K562 (cell line): ENCODE data around the gene MTMR3. TPM values are rescaled to one million over a fixed set of nuclear protein-coding genes. Genes with fewer than 3 reads are reported as not detected.

Experiments
- ATAC-seq: fragments of 200-7000 bp; cut with Tn5 transposase; 3 replicates; pipeline ENCODE4 v1.9.1; 2020; ENCODE audit warnings: moderate library complexity
- BruUV-seq: library from RNA; stranded (reverse); fragments of 400-500 nt; replicated peaks from 2 replicates; lab custom pipeline; 2021; lab: Mats Ljungman, UMichigan
- CTCF ChIA-PET: fragments of 300-600 bp; formaldehyde crosslinking; extraction: SDS; loops from one replicate; lab custom pipeline; 2021; ENCODE audit warnings: low intra/inter-chr PET ratio; lab: Yijun Ruan, JAX
- POLR2A ChIA-PET: fragments of 300-600, 350-650 bp; sonication (Branson Sonifier 250); formaldehyde crosslinking; extraction: SDS; loops from one replicate; lab custom pipeline; 2021; ENCODE audit warnings: antibody characterized with exemption, inconsistent platforms; lab: Yijun Ruan, JAX
- DNase-seq, 4 experiments: peaks; one replicate each; pipeline versions ENCODE4 v3.0.0 to v3.0.0-alpha.2; 2011 to 2018; ENCODE audit warnings: low spot score in 3 of 4, mixed read lengths in 3 of 4; ENCODE audit errors: extremely low read depth in 1 of 4
- FAIRE-seq: peaks from 2 replicates; lab custom pipeline; 2011; peaks lifted over from hg19 to GRCh38; lab: Jason Lieb, UNC
- H2AFZ ChIP-seq: 2 replicates; pipeline ENCODE4 v1.6.0; 2011; ENCODE audit warnings: low read depth, low read length, control low read depth, inconsistent platforms
- H3K27ac ChIP-seq: fragments of 200-600 bp; 3 replicates; pipeline ENCODE4 v1.8.0; 2011; ENCODE audit warnings: low read depth, mild to moderate bottlenecking, control low read depth, inconsistent platforms, low read length, moderate library complexity, mixed read lengths; ENCODE audit errors: extremely low read depth
- H3K27me3 ChIP-seq, 2 experiments: fragments of 300-600 bp in 1 of 2; 2 replicates in 1 of 2; 3 replicates in 1 of 2; pipeline versions ENCODE4 v1.6.0 to v1.8.0; 2011; ENCODE audit warnings: inconsistent platforms in 2 of 2, low read length in 2 of 2, mild to moderate bottlenecking in 1 of 2, mixed read lengths in 1 of 2, moderate library complexity in 1 of 2; ENCODE audit not compliant: control insufficient read depth in 2 of 2, insufficient read depth in 2 of 2
- H3K36me3 ChIP-seq: fragments of 300-600 bp; 3 replicates; pipeline ENCODE4 v1.8.0; 2011; ENCODE audit warnings: mild to moderate bottlenecking, low read length, inconsistent platforms; ENCODE audit not compliant: control insufficient read depth, insufficient read depth
- H3K4me1 ChIP-seq, 2 experiments: fragments of 200-600 bp in 1 of 2; replicated peaks in 1 of 2; 2 replicates in 1 of 2; 3 replicates in 1 of 2; pipeline versions ENCODE4 v1.5.1 to v1.8.0; 2011; ENCODE audit warnings: inconsistent platforms in 2 of 2, low read length in 2 of 2, mild to moderate bottlenecking in 1 of 2, mixed read lengths in 1 of 2, moderate library complexity in 1 of 2; ENCODE audit not compliant: control insufficient read depth in 2 of 2, insufficient read depth in 2 of 2
- H3K4me2 ChIP-seq: 2 replicates; pipeline ENCODE4 v1.6.1; 2011; ENCODE audit warnings: low read length, control low read depth, inconsistent platforms, mixed read lengths; ENCODE audit not compliant: insufficient read depth
- H3K4me3 ChIP-seq: fragments of 200-600 bp; sonication (generic), shearing (Covaris generic); 2 replicates; pipeline ENCODE4 v1.5.1; 2016; ENCODE audit warnings: control low read depth, inconsistent platforms
- H3K79me2 ChIP-seq: fragments of 200-600 bp; 3 replicates; pipeline ENCODE4 v1.8.0; 2011; ENCODE audit warnings: low read length, inconsistent platforms; ENCODE audit not compliant: control insufficient read depth, insufficient read depth
- H3K9ac ChIP-seq, 2 experiments: 2 replicates each; pipeline versions ENCODE4 v1.6.0 to v1.6.1; 2011; ENCODE audit warnings: low read depth in 2 of 2, low read length in 2 of 2, control low read depth in 1 of 2, inconsistent platforms in 1 of 2, mild to moderate bottlenecking in 1 of 2, mixed read lengths in 1 of 2; ENCODE audit not compliant: insufficient read depth in 1 of 2
- H3K9me1 ChIP-seq: one replicate; pipeline ENCODE4 v1.6.0; 2011; ENCODE audit warnings: inconsistent platforms, mild to moderate bottlenecking, low read length, moderate library complexity; ENCODE audit not compliant: control insufficient read depth, insufficient read depth
- H3K9me3 ChIP-seq: replicated peaks from 2 replicates; pipeline ENCODE4 v1.5.1; 2011; ENCODE audit warnings: low read depth, low read length, inconsistent platforms; ENCODE audit not compliant: control insufficient read depth, insufficient read depth
- H4K20me1 ChIP-seq: replicated peaks from 2 replicates; pipeline ENCODE4 v1.6.1; 2011; ENCODE audit warnings: low read length, inconsistent platforms, mixed read lengths; ENCODE audit not compliant: control insufficient read depth, insufficient read depth
- ATF1 ChIP-seq, 2 experiments: fragments of 450-650 bp in 1 of 2; IDR thresholded peaks; 2 replicates each; pipeline ENCODE4 v1.6.1; 2016; ENCODE audit warnings: missing compliant biosample characterization in 1 of 2, missing genetic modification characterization in 1 of 2
- MTA1 ChIP-seq: fragments of 450-650 bp; IDR thresholded peaks from 2 replicates; pipeline ENCODE4 v1.6.1; 2017; ENCODE audit warnings: borderline replicate concordance
- RAD51 ChIP-seq: fragments of 450-650 bp; IDR thresholded peaks from 2 replicates; pipeline ENCODE4 v1.7.1; 2016; ENCODE audit warnings: low read depth, mild to moderate bottlenecking, borderline replicate concordance
- RBFOX2 ChIP-seq: fragments of 200-400 bp; formaldehyde crosslinking; IDR thresholded peaks from 2 replicates; pipeline ENCODE4 v1.6.1; 2017; ENCODE audit warnings: low read depth, mild to moderate bottlenecking, low read length, moderate library complexity
- TCF7 ChIP-seq: sonication (generic); IDR thresholded peaks from 2 replicates; pipeline ENCODE4 v1.6.1; 2016; ENCODE audit warnings: antibody characterized with exemption, borderline replicate concordance
- ZNF197 ChIP-seq: fragments of 200-800 bp; sonication (Bioruptor generic); IDR thresholded peaks from 2 replicates; pipeline ENCODE4 v1.6.1; 2016; ENCODE audit warnings: low read depth, missing genetic modification characterization, missing compliant biosample characterization
- ZNF408 ChIP-seq: fragments of 250-450 bp; sonication (Bioruptor Pico); IDR thresholded peaks from 2 replicates; pipeline ENCODE4 v1.4.0; 2020; ENCODE audit warnings: low read depth, mild to moderate bottlenecking, moderate library complexity
- ZNF518B ChIP-seq: fragments of 250-450 bp; sonication (Bioruptor Pico); IDR thresholded peaks from 2 replicates; pipeline ENCODE4 v1.5.0; 2021; ENCODE audit warnings: mild to moderate bottlenecking, moderate library complexity
- WGBS: fragments of 100-300 bp; shearing (Covaris generic); methylation state at CpG from one replicate; pipeline ENCODE4 v1.1.6; 2016; ENCODE audit warnings: low coverage, mixed read lengths; ENCODE audit not compliant: insufficient coverage; ENCODE audit errors: missing lambda C conversion rate; 5-methylcytosine and 5-hydroxymethylcytosine counted together
- in situ Hi-C: fragments of 300-500 bp; cut with MboI; formaldehyde crosslinking; loops from 4 replicates; pipeline ENCODE4 v1.15.0; 2018; ENCODE audit warnings: inconsistent platforms, mixed read lengths
- intact Hi-C: fragments of 100-400 bp; cut with micrococcal nuclease; formaldehyde crosslinking; loops from 2 replicates; pipeline ENCODE4 v1.14.2; 2022
- polyA plus RNA-seq, 8 experiments: library from polyadenylated mRNA; depleted of rRNA in 4 of 8; stranded (reverse) in 5 of 8; unstranded in 3 of 8; fragments of >200 nt; fragmentation: Nextera tagmentation in 2 of 8; fragmentation: Illumina TruSeq in 1 of 8; extraction: Ambion mirVana in 2 of 8; extraction: Trizol in 1 of 8; gene quantifications; 2 replicates each; pipeline versions ENCODE4 v1.2.1 to v1.2.3, GENCODE V29; 2011 to 2014; ENCODE audit warnings: inconsistent platforms in 1 of 8, missing spikeins in 1 of 8
- total RNA-seq, 7 experiments: library from RNA; depleted of rRNA in 6 of 7; stranded (reverse); fragments of >200 nt in 6 of 7; fragmentation: Illumina TruSeq in 2 of 7; extraction: Trizol in 2 of 7; gene quantifications; 2 replicates each; pipeline versions ENCODE4 v1.2.1 to v1.2.3, GENCODE V29; 2011 to 2021; ENCODE audit warnings: low replicate concordance in 1 of 7
- TF ChIP-seq, protein P1 (sequence below), 2 experiments: fragments of 450-650 bp; IDR thresholded peaks; 2 replicates each; pipeline ENCODE4 v1.6.1; 2016; ENCODE audit warnings: mild to moderate bottlenecking in 2 of 2, borderline replicate concordance in 1 of 2, low read depth in 1 of 2, moderate library complexity in 1 of 2

The MTMR3 gene
- total and polyA plus RNA-seq, 9 of the 15 experiments (the other 6 are each of a cell fraction or from before 2014, with no cell fraction given), result 1.6 to 13.7 (median 7.9) TPM

DNA sequence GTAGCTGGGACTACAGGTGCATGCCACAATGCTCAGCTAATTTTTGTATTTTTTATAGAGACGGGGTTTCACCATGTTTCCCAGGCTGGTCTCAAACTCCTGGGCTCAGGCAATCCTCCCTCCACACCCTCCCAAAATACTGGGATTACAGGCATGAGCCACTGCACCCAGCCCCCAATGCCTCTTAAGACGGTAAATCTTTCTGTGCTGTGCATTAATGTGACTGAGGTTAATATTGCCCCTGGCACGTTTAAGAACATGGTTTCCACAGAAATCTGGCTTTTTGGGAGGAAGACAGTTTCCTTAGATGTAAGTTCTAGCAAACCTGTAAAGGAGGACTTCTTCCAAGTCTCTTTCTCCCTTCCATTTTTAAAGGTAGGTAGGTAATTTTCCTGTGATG lies 191.2 kb downstream of the MTMR3 start:
- ATAC-seq (no peak), DNase-seq (no peak), FAIRE-seq (no peak)
- H3K4me1 ChIP-seq, result no peaks in the 10 kb centered on the region
- no peak overlapping the region for H3K27ac ChIP-seq
- H3K79me2 ChIP-seq, result no peaks in the 10 kb centered on the region
- in situ Hi-C loops (no loop called here), intact Hi-C loops (no loop called here)
- no peak overlapping the region for H3K9ac ChIP-seq
- no peak overlapping the region for H3K4me3 ChIP-seq
- CTCF ChIA-PET, result interaction anchor here (0.6 kb wide), 1 partner anchor 8 kb away, joined by 5 read pairs; no protein-coding TSS in a partner anchor
- H3K9me1 ChIP-seq, result no peaks in the 10 kb centered on the region
- no peak overlapping the region for H3K4me2 ChIP-seq
- no peak overlapping the region for H2AFZ ChIP-seq
- no peaks in the 10 kb centered on the region for H4K20me1 ChIP-seq
- no peaks in the 10 kb centered on the region for H3K9me3 ChIP-seq
- 7% methylated on average over 2 of the region's 3 CpGs for WGBS
- H3K36me3 ChIP-seq, result no peaks in the 10 kb centered on the region
- peaks cover 8 to 9% of the 10 kb centered on the region in 2 experiments; a peak in 4 of 5 replicates for H3K27me3 ChIP-seq
- POLR2A ChIA-PET, result no interaction called here
- BruUV-seq, result no TSS peak
- TF ChIP-seq RBFOX2 (no peak), ATF1 (CRISPR knock-in tag; IDR thresholded peaks at IDR 0.05) (no peak), ATF1 (tag; IDR thresholded peaks at IDR 0.05) (no peak), MTA1 (no peak), TCF7 (no peak), ZNF197 (no peak), ZNF518B (CRISPR knock-in tag) (no peak), ZNF408 (no peak), RAD51 (no peak)
- TF ChIP-seq, protein P1, sequence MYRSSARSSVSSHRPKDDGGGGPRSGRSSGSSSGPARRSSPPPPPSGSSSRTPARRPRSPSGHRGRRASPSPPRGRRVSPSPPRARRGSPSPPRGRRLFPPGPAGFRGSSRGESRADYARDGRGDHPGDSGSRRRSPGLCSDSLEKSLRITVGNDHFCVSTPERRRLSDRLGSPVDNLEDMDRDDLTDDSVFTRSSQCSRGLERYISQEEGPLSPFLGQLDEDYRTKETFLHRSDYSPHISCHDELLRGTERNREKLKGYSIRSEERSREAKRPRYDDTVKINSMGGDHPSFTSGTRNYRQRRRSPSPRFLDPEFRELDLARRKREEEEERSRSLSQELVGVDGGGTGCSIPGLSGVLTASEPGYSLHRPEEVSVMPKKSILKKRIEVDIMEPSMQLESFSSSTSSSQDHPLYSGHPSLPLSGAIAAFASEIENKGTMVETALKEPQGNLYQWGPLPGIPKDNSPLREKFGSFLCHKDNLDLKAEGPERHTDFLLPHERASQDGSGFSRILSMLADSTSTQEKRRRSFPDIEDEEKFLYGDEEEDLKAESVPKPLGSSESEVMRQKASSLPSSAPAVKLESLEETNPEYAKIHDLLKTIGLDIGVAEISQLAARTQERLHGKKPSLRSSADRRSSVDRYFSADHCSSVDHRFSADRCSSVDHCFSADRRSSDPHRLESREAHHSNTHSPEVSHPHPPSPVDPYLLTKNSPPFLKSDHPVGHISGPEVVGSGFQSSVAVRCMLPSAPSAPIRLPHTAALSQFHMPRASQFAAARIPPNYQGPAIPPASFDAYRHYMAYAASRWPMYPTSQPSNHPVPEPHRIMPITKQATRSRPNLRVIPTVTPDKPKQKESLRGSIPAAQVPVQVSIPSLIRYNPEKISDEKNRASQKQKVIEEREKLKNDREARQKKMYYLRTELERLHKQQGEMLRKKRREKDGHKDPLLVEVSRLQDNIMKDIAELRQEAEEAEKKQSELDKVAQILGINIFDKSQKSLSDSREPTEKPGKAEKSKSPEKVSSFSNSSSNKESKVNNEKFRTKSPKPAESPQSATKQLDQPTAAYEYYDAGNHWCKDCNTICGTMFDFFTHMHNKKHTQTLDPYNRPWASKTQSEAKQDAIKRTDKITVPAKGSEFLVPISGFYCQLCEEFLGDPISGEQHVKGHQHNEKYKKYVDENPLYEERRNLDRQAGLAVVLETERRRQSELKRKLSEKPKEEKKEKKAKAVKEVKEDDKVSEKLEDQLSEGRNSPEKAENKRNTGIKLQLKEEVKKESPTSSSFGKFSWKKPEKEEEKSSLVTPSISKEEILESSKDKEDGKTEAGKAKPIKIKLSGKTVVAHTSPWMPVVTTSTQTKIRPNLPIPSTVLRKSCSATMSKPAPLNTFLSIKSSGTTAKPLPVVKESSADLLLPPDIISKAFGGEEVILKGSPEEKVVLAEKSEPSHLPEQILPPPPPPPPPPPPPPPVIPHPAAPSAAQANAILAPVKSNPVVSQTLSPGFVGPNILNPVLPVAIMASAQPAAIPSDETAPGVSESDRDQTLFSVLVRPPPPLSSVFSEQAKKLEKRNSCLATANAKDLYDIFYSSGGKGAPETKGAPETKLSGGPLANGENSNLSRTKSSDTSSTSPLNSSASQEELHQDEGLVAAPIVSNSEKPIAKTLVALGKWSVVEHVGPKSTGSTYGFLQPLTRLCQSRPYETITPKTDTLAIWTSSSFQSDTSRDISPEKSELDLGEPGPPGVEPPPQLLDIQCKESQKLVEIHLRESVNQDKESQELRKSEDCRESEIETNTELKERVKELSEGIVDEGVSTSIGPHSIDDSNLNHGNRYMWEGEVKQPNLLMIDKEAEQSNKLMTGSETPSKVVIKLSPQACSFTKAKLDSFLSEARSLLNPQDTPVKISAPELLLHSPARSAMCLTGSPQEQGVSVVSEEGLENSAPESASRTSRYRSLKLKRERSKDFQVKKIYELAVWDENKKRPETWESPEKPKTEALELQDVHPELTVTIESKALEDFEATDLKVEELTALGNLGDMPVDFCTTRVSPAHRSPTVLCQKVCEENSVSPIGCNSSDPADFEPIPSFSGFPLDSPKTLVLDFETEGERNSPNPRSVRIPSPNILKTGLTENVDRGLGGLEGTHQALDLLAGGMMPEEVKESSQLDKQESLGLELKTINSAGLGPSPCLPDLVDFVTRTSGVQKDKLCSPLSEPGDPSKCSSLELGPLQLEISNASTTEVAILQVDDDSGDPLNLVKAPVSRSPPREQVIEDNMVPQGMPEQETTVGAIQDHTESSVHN (IDR thresholded peaks at IDR 0.05; ENCODE audit: borderline replicate concordance in 1 of 2, low read depth in 1 of 2), result no peak
